GM10248 (cell line): ENCODE measurements around the gene ERP29.
"Not testable (repeated sequence)": the region's sequence is repeated elsewhere in the genome, so short reads cannot be mapped to it uniquely, and the experiment has no call there.

Experiments used
- CTCF ChIA-PET: fragments of 300-600 bp; sonication (Branson Sonifier 250); formaldehyde crosslinking; extraction: SDS; loops from one replicate; lab custom pipeline; 2021; ENCODE audit warnings: antibody characterized with exemption; lab: Yijun Ruan, JAX
- POLR2A ChIA-PET: fragments of 350-650 bp; sonication (Branson Sonifier 250); formaldehyde crosslinking; extraction: SDS; loops from one replicate; lab custom pipeline; 2020; ENCODE audit warnings: antibody characterized with exemption; lab: Yijun Ruan, JAX
- DNase-seq: peaks from one replicate; pipeline ENCODE4 v3.0.0; 2012; ENCODE audit errors: extremely low spot score
- CTCF ChIP-seq: IDR thresholded peaks from 2 replicates; pipeline ENCODE4 v1.5.1; 2012; ENCODE audit warnings: mild to moderate bottlenecking, low read depth; ENCODE audit errors: extremely low read depth, missing control alignments, control extremely low read depth

The ERP29 gene

GRCh38 chr12:111992464-111992863, 20.8 kb upstream of the ERP29 start:
- ChIA-PET POLR2A (no interaction called here), CTCF (interaction anchor here (2.0 kb wide), 1 partner anchor 10 kb away, joined by 5 read pairs; no protein-coding TSS in a partner anchor)
- no peak for DNase-seq
- TF ChIP-seq CTCF, result no peak

- POLR2A ChIA-PET, result no interaction called here
- no peak for DNase-seq
- TF ChIP-seq CTCF, result no peak
- CTCF ChIA-PET, result interaction anchor here (2.0 kb wide), 1 partner anchor 11 kb away, joined by 5 read pairs; no protein-coding TSS in a partner anchor
Measured at GRCh38 chr12:111993292-111994150, 19.7 kb upstream of the ERP29 start.

DNA sequence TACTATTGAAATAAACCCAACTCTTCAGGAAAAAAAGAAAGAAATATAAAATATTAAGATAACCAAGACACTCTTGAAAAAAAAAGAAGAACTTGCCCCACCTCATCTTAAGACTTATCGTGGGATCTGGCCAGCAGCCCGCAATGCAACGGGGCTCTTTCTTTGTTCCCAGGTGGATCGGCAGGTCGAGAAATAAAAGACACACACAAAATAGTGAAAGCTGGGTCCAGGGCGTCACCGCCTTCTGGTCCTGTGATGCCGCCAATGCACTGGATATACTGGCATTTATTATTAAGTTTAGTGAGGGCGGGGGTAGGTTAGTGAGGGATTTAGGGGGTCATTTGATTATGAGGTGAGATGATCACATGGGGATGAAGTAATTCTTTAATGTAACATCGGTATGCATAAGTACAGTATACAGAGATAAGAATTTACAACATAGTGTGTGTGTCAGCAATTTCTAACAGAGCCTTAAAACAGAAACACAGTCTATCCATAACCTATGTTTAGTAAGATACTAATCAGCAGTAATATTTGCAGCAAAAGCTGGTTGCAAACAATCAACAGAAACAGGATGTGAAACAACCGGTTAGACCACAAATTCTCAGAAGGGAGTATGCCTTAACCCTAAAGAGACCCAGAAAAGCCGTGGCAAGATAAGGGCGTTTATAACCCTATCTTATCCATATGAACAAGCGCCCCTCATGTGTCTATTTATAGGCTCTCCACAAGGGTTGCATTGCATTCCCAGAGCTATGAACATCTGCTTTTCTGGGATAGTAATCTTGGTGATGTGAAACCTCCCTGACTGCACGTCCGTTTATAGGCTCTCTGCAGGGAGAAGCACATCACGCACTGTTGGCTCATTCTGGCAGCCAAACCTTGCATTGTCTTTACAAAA, 18.8 kb upstream of the ERP29 start:
- POLR2A ChIA-PET, CTCF ChIA-PET, DNase-seq: not testable (repeated sequence)

DNA sequence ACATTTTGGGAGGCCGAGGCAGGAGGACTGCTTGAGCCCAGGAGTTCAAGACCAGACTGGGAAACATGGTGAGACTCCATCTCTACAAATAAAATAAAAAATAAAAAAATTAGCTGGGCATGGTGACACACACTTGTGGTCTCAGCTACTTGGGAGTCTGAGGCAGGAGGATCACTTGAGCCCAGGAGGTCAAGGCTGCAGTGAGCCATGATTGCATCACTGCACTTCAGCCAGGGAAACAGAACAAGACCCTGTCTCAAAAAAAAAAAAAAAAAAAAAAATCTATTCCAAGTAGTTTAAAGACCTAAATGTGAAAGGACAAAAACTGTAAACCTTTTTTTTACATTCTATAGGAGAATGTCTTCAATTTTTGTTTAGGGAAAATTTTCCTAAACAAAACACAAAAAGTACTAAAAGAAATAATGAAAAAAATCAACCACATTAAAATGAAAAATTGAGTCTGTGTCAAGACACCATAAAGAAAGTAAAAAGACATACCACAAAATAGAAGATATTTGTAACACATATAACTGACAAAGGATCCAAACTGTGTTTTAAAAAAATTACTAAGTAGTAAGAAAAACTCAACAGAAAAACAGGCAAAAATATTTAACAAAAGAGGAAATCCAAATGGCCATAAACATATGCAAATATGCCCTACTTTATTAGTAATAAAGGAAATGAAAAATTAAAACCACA, 17.3 kb upstream of the ERP29 start:
- TF ChIP-seq CTCF, result no peak
- DNase-seq, result no peak
- POLR2A ChIA-PET, result no interaction called here
- CTCF ChIA-PET, result interaction anchor here (1.2 kb wide), 1 partner anchor 415 kb away, joined by 3 read pairs; no protein-coding TSS in a partner anchor

- ChIA-PET POLR2A (interaction anchor here (0.5 kb wide), 1 partner anchor 77 kb away, joined by 5 read pairs; no protein-coding TSS in a partner anchor), CTCF (interaction anchor here (1.6 kb wide), 2 partner anchors 10 to 15 kb away, joined by 4 to 7 read pairs; partner anchors contain the start of genes ERP29 and TMEM116)
- DNase-seq, result no peak
- TF ChIP-seq CTCF, result no peak
Measured at GRCh38 chr12:111997300-111997699, 15.9 kb upstream of the ERP29 start.

- TF ChIP-seq CTCF, result no peak
- CTCF ChIA-PET, result interaction anchor here (1.2 to 1.7 kb wide), 4 partner anchors 10 to 57 kb away, joined by 3 to 7 read pairs (median 4); partner anchors contain the start of genes ERP29 and TMEM116
- DNase-seq, result no peak
- POLR2A ChIA-PET, result no interaction called here
Measured at GRCh38 chr12:111998015-111998414, 15.2 kb upstream of the ERP29 start.

GRCh38 chr12:111999129-111999528, 14.1 kb upstream of the ERP29 start:
- DNase-seq, POLR2A ChIA-PET: not testable (repeated sequence)
- CTCF ChIA-PET, result interaction anchor here (1.2 to 1.7 kb wide), 2 partner anchors 18 to 58 kb away, joined by 3 to 4 read pairs; no protein-coding TSS in a partner anchor
